GM18520 (cell line): Measurements from ENCODE around the gene IFNL3.

Experiments used
- ATAC-seq: cut with Tn5 transposase; IDR thresholded peaks from one replicate; pipeline ENCODE4 v1.9.1; 2021; ENCODE audit not compliant: unreplicated experiment

Gene IFNL3

GRCh38 chr19:39194832-39195542, 49.8 kb downstream of the IFNL3 start:
- ATAC-seq: no peak

GRCh38 chr19:39193803-39194202, 51.0 kb downstream of the IFNL3 start:
- no peak for ATAC-seq
